DND-41 (cell line): Measurements from ENCODE around the gene GPANK1.
A peak's percentile ranks its signal among the peaks of the same experiment; 100 is the strongest.

Source experiments
- ATAC-seq: fragments of 200-7000 bp; cut with Tn5 transposase; 3 replicates; pipeline ENCODE4 v1.9.1; 2021; ENCODE audit warnings: low read depth; ENCODE audit not compliant: insufficient read depth
- DNase-seq: peaks from one replicate; pipeline ENCODE4 v3.0.0-alpha.2; 2020
- H2AFZ ChIP-seq: 2 replicates; pipeline ENCODE4 v1.6.0; 2012; ENCODE audit warnings: low read depth, low read length
- H3K27ac ChIP-seq: 2 replicates; pipeline ENCODE4 v1.5.1; 2012; ENCODE audit warnings: low read length, inconsistent platforms
- H3K27me3 ChIP-seq: fragments of 200-600 bp; sonication (generic); 2 replicates; pipeline ENCODE4 v1.6.0; 2012; ENCODE audit warnings: low read length, mild to moderate bottlenecking, inconsistent platforms; ENCODE audit not compliant: insufficient read depth, poor library complexity
- H3K36me3 ChIP-seq: 2 replicates; pipeline ENCODE4 v1.5.1; 2012; ENCODE audit warnings: low read length, inconsistent platforms; ENCODE audit not compliant: insufficient read depth
- H3K4me1 ChIP-seq: 2 replicates; pipeline ENCODE4 v1.5.1; 2012; ENCODE audit warnings: mild to moderate bottlenecking, low read length; ENCODE audit not compliant: insufficient read depth
- H3K4me2 ChIP-seq: 2 replicates; pipeline ENCODE4 v1.6.0; 2012; ENCODE audit warnings: mild to moderate bottlenecking, moderate library complexity, low read length, inconsistent platforms; ENCODE audit not compliant: insufficient read depth
- H3K4me3 ChIP-seq, 2 experiments: fragments of 200-600 bp in 1 of 2; shearing (Covaris generic) in 1 of 2; 2 replicates each; pipeline ENCODE4 v1.5.1; 2012 to 2016; ENCODE audit warnings: inconsistent platforms in 2 of 2, low read length in 2 of 2, mild to moderate bottlenecking in 2 of 2, low read depth in 1 of 2, moderate library complexity in 1 of 2
- H3K79me2 ChIP-seq: 2 replicates; pipeline ENCODE4 v1.6.0; 2012; ENCODE audit warnings: low read length, inconsistent platforms; ENCODE audit not compliant: insufficient read depth
- H3K9ac ChIP-seq: 2 replicates; pipeline ENCODE4 v1.6.0; 2012; ENCODE audit warnings: low read depth, mild to moderate bottlenecking, inconsistent platforms, low read length, moderate library complexity
- H3K9me3 ChIP-seq: 2 replicates; pipeline ENCODE4 v1.5.1; 2012; ENCODE audit warnings: low read length, moderate library complexity, mild to moderate bottlenecking, inconsistent platforms; ENCODE audit not compliant: insufficient read depth, severe bottlenecking
- H4K20me1 ChIP-seq: 2 replicates; pipeline ENCODE4 v1.6.0; 2012; ENCODE audit warnings: low read length; ENCODE audit not compliant: insufficient read depth
- CTCF ChIP-seq: IDR thresholded peaks from 2 replicates; pipeline ENCODE4 v1.5.1; 2012; ENCODE audit warnings: borderline replicate concordance, low read length, moderate library complexity, mild to moderate bottlenecking; ENCODE audit not compliant: poor library complexity, severe bottlenecking; ENCODE audit errors: extremely low read depth
- EZH2 ChIP-seq: IDR thresholded peaks from 3 replicates; pipeline ENCODE4 v1.6.1; 2012; ENCODE audit warnings: borderline replicate concordance, low read depth, mild to moderate bottlenecking, moderate library complexity, low read length, inconsistent platforms; ENCODE audit not compliant: severe bottlenecking

GPANK1 gene

DNA sequence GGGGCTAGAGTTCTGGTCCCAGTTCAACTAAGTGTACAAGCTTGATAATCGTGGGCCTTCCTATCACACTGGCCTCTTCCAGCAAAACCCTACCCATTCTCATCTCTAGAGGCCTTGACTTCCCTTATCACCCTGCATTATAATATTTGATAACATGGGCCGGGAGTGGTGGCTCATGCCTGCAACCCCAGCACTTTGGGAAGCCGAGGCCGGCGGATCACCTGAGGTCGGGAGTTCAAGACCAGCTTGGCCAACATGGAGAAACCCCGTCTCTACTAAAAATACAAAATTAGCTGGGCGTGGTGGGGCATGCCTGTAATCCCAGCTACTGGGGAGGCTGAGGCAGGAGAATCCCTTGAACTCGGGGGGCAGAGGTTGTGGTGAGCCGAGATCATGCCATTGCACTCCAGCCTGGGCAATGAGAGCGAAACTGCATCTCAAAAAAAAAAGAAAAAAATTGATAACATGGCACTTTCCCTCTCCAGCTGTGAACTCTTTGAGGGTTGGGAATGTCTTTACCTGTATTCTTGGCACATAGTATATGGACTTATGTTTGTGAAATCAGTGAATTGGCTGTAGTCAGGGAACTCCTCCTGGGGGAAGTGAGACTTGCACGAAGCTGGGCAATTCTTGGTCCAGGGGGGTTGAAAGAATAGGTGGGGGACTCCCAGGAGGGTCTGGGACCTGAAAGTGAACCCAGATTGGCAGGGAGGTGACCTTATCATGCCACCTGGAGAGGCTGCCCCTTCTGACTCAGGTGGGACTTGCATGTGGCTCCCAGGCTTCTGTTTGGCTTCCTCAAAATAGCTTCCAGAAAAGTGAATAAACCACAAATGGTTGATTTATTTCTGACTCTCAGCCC, 3.3 kb downstream of the GPANK1 start:
- Histone ChIP-seq H4K20me1 (peaks cover 13% of the 10 kb centered on the region), H3K27me3 (no peaks in the 10 kb centered on the region), H3K9me3 (no peaks in the 10 kb centered on the region), H3K4me2 (peak overlapping the region; percentile 96), H3K4me1 (peaks cover 71% of the 10 kb centered on the region), H3K4me3 (peak overlapping the region; percentile 72 to 96), H2AFZ (peak overlapping the region; percentile 68; the same call in 1 of the 2 replicates), H3K36me3 (peaks cover 65% of the 10 kb centered on the region), H3K27ac (peak overlapping the region; percentile 87), H3K9ac (peak overlapping the region; percentile 91), H3K79me2 (peaks cover 89% of the 10 kb centered on the region)
- ATAC-seq (no peak), DNase-seq (no peak)
- TF ChIP-seq CTCF (no peak), EZH2 (no peak)

DNA sequence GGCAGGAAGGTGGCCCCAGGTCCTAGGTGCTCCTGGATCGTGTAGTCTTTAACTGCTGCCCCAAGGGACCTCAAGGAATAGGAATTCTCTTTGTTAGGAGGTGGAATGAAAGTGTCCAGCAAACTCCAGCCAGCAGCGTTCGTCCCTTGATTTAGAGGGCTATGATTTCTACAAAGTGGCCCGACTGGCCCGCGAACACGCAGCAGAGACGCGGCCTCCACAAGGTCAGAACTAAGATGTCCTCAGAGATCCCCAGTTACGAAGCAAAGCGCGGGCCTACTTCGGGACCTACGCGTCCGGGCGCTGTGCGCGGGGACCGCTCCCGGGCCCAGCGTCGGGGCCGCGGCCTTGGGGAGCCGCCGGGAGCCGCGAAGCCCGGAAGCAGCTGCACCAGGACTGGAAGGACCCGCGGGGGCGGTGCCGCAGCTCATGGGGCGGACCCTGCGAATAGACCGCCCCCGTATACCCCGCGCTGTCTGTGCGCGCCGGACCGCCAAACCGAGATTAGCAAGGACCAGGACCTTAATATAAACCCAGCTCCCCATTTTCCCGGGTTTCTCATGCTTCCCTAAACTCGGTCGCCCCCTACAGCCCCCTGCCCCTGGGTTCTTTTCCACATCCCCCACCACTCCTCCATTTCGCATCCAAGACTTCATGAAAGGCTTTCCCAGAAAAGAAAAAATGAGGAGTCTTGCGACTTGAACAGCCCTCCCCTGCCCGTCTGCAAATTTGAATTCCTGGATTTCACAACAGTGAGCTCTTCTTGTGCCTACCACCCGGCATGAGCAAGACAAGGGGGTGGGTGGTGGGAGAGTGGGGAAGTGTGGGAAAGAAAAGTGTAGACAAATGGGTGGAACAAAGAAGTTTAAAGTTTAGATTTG, 4.2 kb downstream of the GPANK1 start, which contains the start of gene C6orf47:
C6orf47 (minus strand) TSS at position 398 of the 881 bp plus-strand sequence. CDS start 831 bp downstream, outside the sequence.
- peak within 1 kb of the TSS; percentile 96 for H3K4me2 ChIP-seq
- ATAC-seq (peak; percentile 80), DNase-seq (peak; percentile 88)
- H3K4me3 ChIP-seq, result peak within 1 kb of the TSS; percentile 72 to 96
- no peaks in the 10 kb centered on the region for H3K9me3 ChIP-seq
- TF ChIP-seq EZH2 (no peak), CTCF (no peak)
- H4K20me1 ChIP-seq, result peaks cover 13% of the 10 kb centered on the region
- H3K79me2 ChIP-seq, result peaks cover 85% of the 10 kb centered on the region
- H3K36me3 ChIP-seq, result peaks cover 72% of the 10 kb centered on the region
- H3K9ac ChIP-seq, result peak within 1 kb of the TSS; percentile 91
- no peaks in the 10 kb centered on the region for H3K27me3 ChIP-seq
- peak within 1 kb of the TSS; percentile 87 for H3K27ac ChIP-seq
- peaks cover 70% of the 10 kb centered on the region for H3K4me1 ChIP-seq
- H2AFZ ChIP-seq, result peak within 1 kb of the TSS; percentile 76

DNA sequence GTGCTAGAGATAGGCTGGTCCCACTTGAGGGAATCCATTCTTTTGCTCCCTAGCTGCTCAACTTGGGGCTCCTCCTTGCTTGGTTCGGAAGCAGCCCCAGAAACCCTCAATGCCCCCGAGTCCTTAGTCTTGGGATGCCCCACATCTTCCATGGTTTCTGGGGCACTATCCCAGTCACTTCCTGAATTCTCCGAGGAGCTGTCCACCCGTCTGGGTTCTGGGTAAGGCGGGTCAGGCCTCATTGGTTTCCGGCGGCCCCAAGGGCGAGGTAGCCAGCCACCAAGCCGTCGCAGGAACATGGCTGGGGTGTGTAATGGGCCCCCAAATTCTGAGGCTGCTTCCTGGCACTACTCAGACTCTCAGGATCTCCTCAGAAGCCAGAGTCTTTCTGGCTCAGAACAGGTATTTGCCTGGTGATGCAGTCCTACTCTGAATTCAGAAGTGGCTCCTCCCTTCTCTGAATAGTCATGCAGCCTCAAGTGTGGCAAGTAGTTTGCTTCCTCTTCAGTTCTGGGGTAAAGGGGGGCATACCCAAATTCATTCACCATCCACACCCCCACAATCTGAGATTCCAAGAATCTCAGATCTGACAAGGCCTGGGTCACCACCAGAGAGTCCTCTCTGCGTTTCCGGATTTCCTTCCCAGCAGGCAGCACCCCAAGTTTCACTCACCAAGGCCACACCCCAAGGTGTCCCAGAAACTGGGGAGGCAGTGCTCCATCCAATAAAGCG, 5.0 kb downstream of the GPANK1 start:
- peaks cover 70% of the 10 kb centered on the region for H3K4me1 ChIP-seq
- DNase-seq (no peak), ATAC-seq (no peak)
- peaks cover 13% of the 10 kb centered on the region for H4K20me1 ChIP-seq
- peak overlapping the region; percentile 96 for H3K4me2 ChIP-seq
- H2AFZ ChIP-seq, result peak overlapping the region; percentile 76; the same call in 1 of the 2 replicates
- H3K9ac ChIP-seq, result peak overlapping the region; percentile 91
- peak overlapping the region; percentile 87 for H3K27ac ChIP-seq
- H3K9me3 ChIP-seq, result no peaks in the 10 kb centered on the region
- H3K27me3 ChIP-seq, result no peaks in the 10 kb centered on the region
- no peak for TF ChIP-seq EZH2
- no peak for TF ChIP-seq CTCF
- peak overlapping the region; percentile 72 to 96 for H3K4me3 ChIP-seq
- H3K79me2 ChIP-seq, result peaks cover 78% of the 10 kb centered on the region
- H3K36me3 ChIP-seq, result peaks cover 72% of the 10 kb centered on the region
